Smooth muscle cell (in vitro differentiated cells): Measurements from ENCODE around the gene CPXM2. TPM values are rescaled to one million over a fixed set of nuclear protein-coding genes. Genes with fewer than 3 reads are reported as not detected.

Source experiments
- DNase-seq: peaks from one replicate; lab custom pipeline; 2025; ENCODE audit not compliant: unreplicated experiment; lab: John Stamatoyannopoulos, UW
- H2AFZ ChIP-seq: fragments of 200-600 bp; sonication (generic); 2 replicates; pipeline ENCODE4 v1.6.0; 2016; ENCODE audit warnings: antibody characterized with exemption, low read depth, mild to moderate bottlenecking
- H3F3A ChIP-seq: fragments of 200-600 bp; sonication (generic); 2 replicates; pipeline ENCODE4 v1.6.0; 2017; ENCODE audit warnings: antibody characterized with exemption, low read depth
- H3K27ac ChIP-seq: fragments of 200-600 bp; sonication (generic); 2 replicates; pipeline ENCODE4 v1.5.1; 2016; ENCODE audit warnings: low read depth, mild to moderate bottlenecking
- H3K27me3 ChIP-seq: fragments of 200-600 bp; sonication (generic); 2 replicates; pipeline ENCODE4 v1.6.1; 2016; ENCODE audit warnings: low read depth, mild to moderate bottlenecking
- H3K36me3 ChIP-seq: fragments of 200-600 bp; sonication (generic); 2 replicates; pipeline ENCODE4 v1.5.1; 2016; ENCODE audit warnings: low read depth
- H3K4me1 ChIP-seq: fragments of 200-600 bp; sonication (generic); 2 replicates; pipeline ENCODE4 v1.5.1; 2016; ENCODE audit warnings: low read depth
- H3K4me2 ChIP-seq: fragments of 200-600 bp; sonication (generic); 2 replicates; pipeline ENCODE4 v1.6.0; 2016; ENCODE audit warnings: mild to moderate bottlenecking
- H3K4me3 ChIP-seq: fragments of 200-600 bp; sonication (generic); 2 replicates; pipeline ENCODE4 v1.5.1; 2016; ENCODE audit warnings: mild to moderate bottlenecking
- H3K79me2 ChIP-seq: fragments of 200-600 bp; sonication (generic); 2 replicates; pipeline ENCODE4 v1.6.0; 2016; ENCODE audit warnings: low read depth, mild to moderate bottlenecking
- H3K9ac ChIP-seq: fragments of 200-600 bp; sonication (generic); 2 replicates; pipeline ENCODE4 v1.6.0; 2016; ENCODE audit warnings: low read depth
- H3K9me3 ChIP-seq: fragments of 200-600 bp; sonication (generic); replicated peaks from 2 replicates; pipeline ENCODE4 v1.5.1; 2016; ENCODE audit warnings: low read depth
- H4K20me1 ChIP-seq: fragments of 200-600 bp; sonication (generic); 2 replicates; pipeline ENCODE4 v1.6.0; 2016; ENCODE audit warnings: low read depth
- CTCF ChIP-seq: fragments of 200-600 bp; sonication (generic); IDR thresholded peaks from 2 replicates; pipeline ENCODE4 v1.5.1; 2017; ENCODE audit warnings: borderline replicate concordance, mild to moderate bottlenecking, antibody characterized with exemption; ENCODE audit not compliant: insufficient read depth, poor library complexity, severe bottlenecking
- WGBS: methylation state at CpG from one replicate; pipeline ENCODE4 v1.1.7; 2016; ENCODE audit warnings: low lambda C conversion rate; 5-methylcytosine and 5-hydroxymethylcytosine counted together
- polyA plus RNA-seq: library from polyadenylated mRNA; unstranded; fragments of >200 nt; fragmentation: Nextera tagmentation; extraction: Ambion mirVana; gene quantifications from 2 replicates; pipeline ENCODE4 v1.2.1, GENCODE V29; 2016
- total RNA-seq: library from RNA; depleted of rRNA; stranded (reverse); fragments of >200 nt; gene quantifications from 2 replicates; pipeline ENCODE4 v1.2.3, GENCODE V29; 2014

CPXM2 gene
- total and polyA plus RNA-seq, 2 experiments from 2014 or later = 31.2 to 65.5 TPM

DNA sequence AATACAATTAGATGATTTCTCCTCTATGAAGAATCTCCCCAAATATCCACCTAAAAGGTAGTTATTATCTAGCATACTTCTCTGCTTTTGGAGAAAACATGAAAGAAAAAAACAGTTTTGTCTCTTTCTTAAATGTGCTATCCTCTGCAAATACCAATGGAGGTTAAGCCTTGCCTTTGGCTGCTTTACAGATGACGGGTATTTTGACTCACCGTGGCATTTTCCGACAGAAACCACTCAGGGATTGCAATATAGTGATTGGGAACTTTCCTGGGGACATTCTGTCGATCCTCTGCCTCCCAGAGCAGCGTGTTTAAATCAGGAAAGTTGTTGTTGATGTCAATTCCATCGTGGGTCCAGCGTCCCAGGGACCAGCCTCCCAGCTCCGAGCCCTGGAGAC lies 124.8 kb downstream of the CPXM2 start:
- no peak for DNase-seq
- no peak overlapping the region for H2AFZ ChIP-seq
- peak overlapping the region; percentile 44 for H3K27ac ChIP-seq
- no peak overlapping the region for H3K4me2 ChIP-seq
- H3K79me2 ChIP-seq = no peaks in the 10 kb centered on the region
- H4K20me1 ChIP-seq = no peaks in the 10 kb centered on the region
- no peaks in the 10 kb centered on the region for H3K36me3 ChIP-seq
- H3K9me3 ChIP-seq = no peaks in the 10 kb centered on the region
- H3K4me3 ChIP-seq = no peak overlapping the region
- 74% methylated on average over 8 of the region's 8 CpGs for WGBS
- H3K27me3 ChIP-seq = no peaks in the 10 kb centered on the region
- H3K4me1 ChIP-seq = no peaks in the 10 kb centered on the region
- no peak for TF ChIP-seq CTCF
- no peak overlapping the region for H3K9ac ChIP-seq
- no peaks in the 10 kb centered on the region for H3F3A ChIP-seq

DNA sequence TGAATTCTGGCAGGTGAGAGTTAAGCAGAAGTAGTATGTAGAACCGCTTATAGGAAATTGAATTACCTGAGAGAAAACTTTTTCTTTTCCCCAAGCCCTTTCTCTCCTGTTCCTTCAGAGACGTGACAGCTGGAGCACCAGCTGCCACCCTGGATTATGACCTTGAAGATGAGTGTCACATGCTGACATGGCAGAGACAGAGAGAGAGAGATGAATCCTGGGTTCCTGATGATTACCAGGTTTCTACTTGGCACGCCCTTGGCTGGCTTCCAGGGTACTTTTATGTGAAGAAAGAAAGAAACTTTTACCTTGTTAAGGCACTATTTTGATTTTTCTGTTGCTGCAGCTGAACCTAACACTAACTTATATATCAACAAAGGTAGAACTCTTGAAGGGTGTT lies 125.6 kb downstream of the CPXM2 start:
- no peaks in the 10 kb centered on the region for H3K36me3 ChIP-seq
- H3K27me3 ChIP-seq = no peaks in the 10 kb centered on the region
- no peaks in the 10 kb centered on the region for H4K20me1 ChIP-seq
- H3F3A ChIP-seq = no peaks in the 10 kb centered on the region
- H2AFZ ChIP-seq = no peak overlapping the region
- no peaks in the 10 kb centered on the region for H3K9me3 ChIP-seq
- WGBS = 82% methylated on average over 3 of the region's 3 CpGs
- no peak for DNase-seq
- H3K4me3 ChIP-seq = no peak overlapping the region
- no peaks in the 10 kb centered on the region for H3K79me2 ChIP-seq
- peak overlapping the region; percentile 44 for H3K27ac ChIP-seq
- TF ChIP-seq CTCF = no peak
- H3K4me2 ChIP-seq = no peak overlapping the region
- no peaks in the 10 kb centered on the region for H3K4me1 ChIP-seq
- H3K9ac ChIP-seq = no peak overlapping the region

GRCh38 chr10:123761666-123762230 lies 129.9 kb downstream of the CPXM2 start:
- Histone ChIP-seq H3K4me3 (no peak overlapping the region), H3K4me2 (no peak overlapping the region), H3K4me1 (peaks cover 7% of the 10 kb centered on the region), H3F3A (no peaks in the 10 kb centered on the region), H2AFZ (no peak overlapping the region), H3K27ac (no peak overlapping the region), H3K27me3 (no peaks in the 10 kb centered on the region), H3K36me3 (no peaks in the 10 kb centered on the region), H3K9me3 (no peaks in the 10 kb centered on the region), H3K79me2 (no peaks in the 10 kb centered on the region), H3K9ac (no peak overlapping the region), H4K20me1 (no peaks in the 10 kb centered on the region)
- 91% methylated on average over 23 of the region's 23 CpGs for whole genome bisulfite sequencing
- DNase-seq = no peak
- no peak for TF ChIP-seq CTCF

DNA sequence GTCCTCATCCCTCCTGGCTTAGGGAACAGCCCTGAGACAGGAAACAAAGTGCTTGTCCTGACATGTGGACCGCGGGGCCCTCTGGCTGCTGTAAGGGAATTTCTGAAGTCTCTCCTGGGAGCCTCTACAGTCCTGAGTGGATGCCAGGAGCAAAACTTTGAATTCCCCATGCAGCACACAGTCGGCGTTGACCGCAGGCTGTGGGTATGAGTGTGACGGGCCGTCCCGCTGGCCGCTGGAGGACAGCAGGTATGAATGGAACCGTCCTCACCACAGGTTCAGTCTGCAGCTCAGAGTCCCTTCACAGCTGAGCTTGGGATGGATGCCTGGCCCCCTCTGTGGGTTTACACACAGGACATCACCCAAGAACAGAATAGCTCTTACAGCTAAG lies 130.6 kb downstream of the CPXM2 start:
- no peaks in the 10 kb centered on the region for H4K20me1 ChIP-seq
- 89% methylated on average over 10 of the region's 10 CpGs for WGBS
- H3K27ac ChIP-seq = no peak overlapping the region
- H3K79me2 ChIP-seq = no peaks in the 10 kb centered on the region
- no peak for TF ChIP-seq CTCF
- H3K4me1 ChIP-seq = peaks cover 7% of the 10 kb centered on the region
- no peaks in the 10 kb centered on the region for H3K36me3 ChIP-seq
- no peaks in the 10 kb centered on the region for H3K27me3 ChIP-seq
- H3K9ac ChIP-seq = no peak overlapping the region
- H3K4me3 ChIP-seq = no peak overlapping the region
- no peaks in the 10 kb centered on the region for H3F3A ChIP-seq
- H2AFZ ChIP-seq = no peak overlapping the region
- no peaks in the 10 kb centered on the region for H3K9me3 ChIP-seq
- no peak for DNase-seq
- no peak overlapping the region for H3K4me2 ChIP-seq
